ELR (cell line): ENCODE measurements around the gene ACLY.
"Not testable (repeated sequence)": the region's sequence is repeated elsewhere in the genome, so short reads cannot be mapped to it uniquely, and the experiment has no call there.

Experiments used
- DNase-seq: peaks from one replicate; pipeline ENCODE4 v3.0.0-alpha.2; 2015; ENCODE audit warnings: low read depth

Gene ACLY

GRCh38 chr17:41871789-41872188 lies 47.0 kb downstream of the ACLY start:
- DNase-seq: no peak

- no peak for DNase-seq
Measured at GRCh38 chr17:41870627-41871026, 48.1 kb downstream of the ACLY start.

GRCh38 chr17:41870097-41870496 lies 48.7 kb downstream of the ACLY start:
- DNase-seq: no peak

- no peak for DNase-seq
Measured at GRCh38 chr17:41869426-41869825, 49.3 kb downstream of the ACLY start.

DNA sequence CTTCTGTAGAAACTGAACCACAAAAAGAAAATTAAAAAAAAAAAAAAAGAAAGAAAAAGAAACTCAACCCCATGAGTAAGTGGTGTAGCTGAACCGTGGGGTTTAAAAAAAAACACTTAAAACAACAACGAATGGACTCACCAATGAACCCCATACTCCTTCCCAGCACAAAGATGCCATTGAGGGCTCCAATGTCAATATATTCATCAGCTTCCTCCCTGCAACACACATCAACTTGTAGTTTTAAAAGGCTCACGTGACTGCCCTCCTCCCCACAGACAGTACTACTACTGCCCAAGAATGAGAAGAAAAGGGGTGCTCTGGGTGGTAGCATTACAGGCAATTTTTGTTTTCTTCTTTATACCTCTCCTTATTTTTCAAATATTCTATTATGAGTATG lies 50.2 kb downstream of the ACLY start:
- no peak for DNase-seq

GRCh38 chr17:41865596-41865893 lies 53.2 kb downstream of the ACLY start:
- no peak for DNase-seq

DNA sequence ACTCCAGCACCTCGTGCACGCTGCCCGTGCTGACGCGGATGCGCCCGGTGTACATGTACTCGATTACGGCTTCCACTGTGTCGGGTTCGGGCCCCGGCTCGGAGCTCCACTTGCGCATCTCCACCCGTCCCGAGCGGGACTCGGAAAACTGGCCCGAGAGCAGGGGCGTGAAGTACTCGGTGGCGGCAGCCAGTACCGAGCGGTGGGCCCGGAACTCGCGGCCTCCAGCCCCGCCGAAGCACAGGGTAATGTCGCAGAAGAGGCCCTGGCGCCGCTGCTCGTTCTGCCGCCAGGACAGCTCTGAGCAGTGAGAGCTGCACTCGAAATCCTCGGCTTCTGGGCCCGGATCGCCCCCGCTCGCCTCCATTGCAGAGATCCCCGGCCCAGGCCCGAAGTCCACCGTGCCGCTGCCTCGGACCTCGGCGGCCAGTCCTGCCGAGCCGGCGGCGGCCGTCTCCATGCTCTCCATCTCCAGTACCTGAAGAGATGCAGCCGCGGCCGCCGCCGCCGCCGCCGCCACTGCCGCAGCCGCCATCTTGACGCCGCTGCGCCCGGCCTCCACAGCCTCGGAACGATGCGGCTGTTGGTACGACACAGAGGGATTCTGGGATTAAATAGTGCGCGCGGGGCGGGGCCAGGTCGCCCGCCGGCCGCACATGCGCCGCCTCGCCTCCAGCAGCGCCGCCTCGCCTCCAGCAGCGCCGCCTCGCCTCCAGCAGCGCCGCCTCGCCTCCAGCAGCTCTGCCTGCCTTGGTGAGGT lies 53.7 kb downstream of the ACLY start, which contains the start of gene KLHL11:
Gene KLHL11, minus strand, starts transcription at position 588 of the 760 bp plus-strand sequence. Its CDS starts 53 bp downstream, at position 535.
- peak; percentile 94 for DNase-seq

DNA sequence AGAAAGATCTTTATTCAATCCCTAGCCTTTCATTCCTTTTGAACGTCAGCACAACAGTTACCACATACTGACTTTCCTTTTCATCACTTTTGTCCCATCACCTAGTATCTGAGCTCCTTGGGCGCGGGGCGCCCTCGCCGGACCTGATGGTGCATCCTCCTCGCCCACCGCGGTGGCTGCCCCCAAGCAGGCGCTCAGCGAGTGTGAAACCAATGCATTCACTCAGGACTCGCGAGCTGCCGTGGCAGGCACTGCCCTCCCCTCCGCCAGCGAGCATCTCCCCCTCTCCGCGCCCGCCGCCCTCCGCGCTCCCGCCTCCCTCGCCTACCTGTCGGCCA lies 54.3 kb downstream of the ACLY start:
- no peak for DNase-seq

DNA sequence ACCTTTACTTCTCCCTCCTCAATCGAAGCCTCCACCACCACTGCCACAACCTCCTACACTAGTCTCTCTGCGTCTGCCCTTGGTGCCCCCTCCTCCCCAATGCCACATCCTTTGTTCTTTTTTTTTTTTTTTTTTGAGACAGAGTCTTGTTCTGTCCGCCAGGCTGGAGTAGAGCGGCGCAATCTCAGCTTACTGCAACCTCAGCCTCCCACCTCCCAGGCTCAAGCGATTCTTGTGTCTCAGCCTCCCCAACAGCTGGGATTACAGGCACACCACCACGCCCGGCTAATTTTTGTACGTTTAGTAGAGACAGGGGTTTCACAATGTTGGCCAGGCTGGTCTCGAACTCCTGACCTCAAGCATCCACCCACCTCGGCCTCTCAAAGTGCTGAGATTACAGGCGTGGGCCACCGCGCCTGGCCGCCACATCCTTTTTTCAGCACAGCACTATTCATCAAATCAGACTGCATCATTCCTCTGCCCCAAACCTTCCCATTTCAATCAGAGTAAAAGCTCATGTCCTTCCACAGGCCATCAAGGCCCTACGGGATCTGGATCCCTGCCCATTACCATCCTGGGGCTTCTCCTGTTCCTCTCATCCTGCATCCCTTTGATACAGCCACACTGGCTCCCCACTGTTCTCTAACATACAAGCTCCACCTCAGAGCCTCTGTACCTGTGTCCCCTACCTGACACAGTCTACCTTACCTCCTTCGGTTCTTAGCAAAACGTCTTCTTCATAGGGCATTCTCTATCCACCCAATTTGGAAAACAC lies 55.5 kb downstream of the ACLY start:
- no peak for DNase-seq

- no peak for DNase-seq
Measured at GRCh38 chr17:41860254-41860931, 58.4 kb downstream of the ACLY start.

DNA sequence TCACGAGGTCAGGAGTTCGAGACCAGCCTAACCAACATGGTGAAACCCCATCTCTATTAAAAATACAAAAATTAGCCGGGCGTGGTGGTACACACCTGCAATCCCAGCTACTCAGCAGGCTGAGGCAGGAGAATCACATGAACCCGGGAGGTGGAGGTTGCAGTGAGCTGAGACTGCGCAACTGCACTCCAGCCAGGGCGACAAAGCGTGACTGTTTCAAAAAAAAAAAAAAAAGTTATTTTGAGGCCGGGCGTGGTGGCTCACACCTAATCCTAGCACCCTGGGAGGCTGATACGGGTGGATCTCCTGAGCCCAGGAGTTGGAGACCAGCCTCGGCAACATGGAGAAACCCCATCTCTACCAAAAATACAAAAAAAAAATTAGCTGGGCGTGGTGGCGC lies 67.4 kb downstream of the ACLY start:
- DNase-seq: not testable (repeated sequence)

DNA sequence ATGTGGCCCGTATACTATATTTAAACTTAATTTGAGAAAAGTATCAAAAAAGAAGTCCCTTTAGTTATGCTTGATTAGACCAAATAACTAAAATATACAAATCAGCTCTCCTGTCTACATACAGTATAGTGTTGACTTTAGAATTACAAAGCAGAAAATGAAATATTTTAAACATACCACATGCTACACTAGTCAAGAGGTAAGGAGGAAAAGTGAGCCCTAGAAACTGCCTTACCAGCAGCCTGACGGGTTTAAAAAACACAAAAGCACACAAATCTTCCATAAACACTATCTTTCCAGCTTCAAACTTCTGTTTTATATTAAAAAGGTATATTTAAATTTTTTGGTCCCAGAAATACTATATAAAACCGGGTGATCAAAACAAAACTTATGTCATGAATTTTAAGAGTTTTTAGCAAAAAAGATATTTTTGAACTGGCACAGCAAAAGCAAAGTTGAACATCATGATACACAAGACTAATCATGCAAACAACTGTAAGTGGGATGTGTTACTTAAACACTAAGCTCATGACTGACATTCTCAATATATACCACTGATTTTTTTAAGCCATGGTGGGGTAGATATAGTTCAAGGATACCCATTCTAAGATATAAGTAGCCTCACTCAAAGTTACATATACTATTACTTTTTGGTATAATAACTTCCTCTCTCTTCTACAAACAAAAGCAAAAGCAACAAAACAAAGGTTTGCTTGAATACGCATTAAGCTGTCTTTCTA lies 69.3 kb downstream of the ACLY start:
- no peak for DNase-seq

- no peak for DNase-seq
Measured at GRCh38 chr17:41848788-41849187, 70.0 kb downstream of the ACLY start.

GRCh38 chr17:41844971-41845370 lies 73.8 kb downstream of the ACLY start:
- peak; percentile 91 for DNase-seq

- DNase-seq: not testable (repeated sequence)
Measured at GRCh38 chr17:41840781-41841180, 78.0 kb downstream of the ACLY start.

DNA sequence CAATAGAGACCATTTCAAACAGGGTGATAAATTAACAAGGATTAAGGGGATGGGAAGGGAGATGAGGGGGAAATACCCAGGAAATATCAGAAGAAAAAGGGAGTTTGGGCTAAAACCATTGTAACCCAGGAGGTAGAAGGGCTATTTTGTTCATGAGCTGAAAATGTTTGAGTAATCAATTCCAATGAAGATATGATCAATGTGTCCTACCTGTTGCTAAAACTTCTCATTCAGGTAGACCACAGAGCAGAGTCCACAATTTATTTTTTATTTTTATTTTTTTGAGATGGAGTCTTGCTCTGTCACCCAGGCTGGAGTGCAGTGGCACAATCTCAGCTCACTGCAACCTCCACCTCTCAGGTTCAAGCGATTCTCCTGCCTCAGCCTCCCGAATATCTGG lies 79.3 kb downstream of the ACLY start:
- not testable (repeated sequence) for DNase-seq

- DNase-seq: no peak
Measured at GRCh38 chr17:41837761-41838538, 80.8 kb downstream of the ACLY start, which contains the start of gene KLHL10. Gene KLHL10 (plus strand): TSS chr17:41837825. CDS start chr17:41837933, 108 bp downstream.

GRCh38 chr17:41836550-41837196 lies 82.1 kb downstream of the ACLY start:
- DNase-seq: no peak

GRCh38 chr17:41835800-41836549 lies 82.8 kb downstream of the ACLY start, which contains the start of gene NT5C3B:
Gene NT5C3B (minus strand): TSS chr17:41836232. CDS start chr17:41836193, 39 bp downstream.
- DNase-seq: peak; percentile 74

DNA sequence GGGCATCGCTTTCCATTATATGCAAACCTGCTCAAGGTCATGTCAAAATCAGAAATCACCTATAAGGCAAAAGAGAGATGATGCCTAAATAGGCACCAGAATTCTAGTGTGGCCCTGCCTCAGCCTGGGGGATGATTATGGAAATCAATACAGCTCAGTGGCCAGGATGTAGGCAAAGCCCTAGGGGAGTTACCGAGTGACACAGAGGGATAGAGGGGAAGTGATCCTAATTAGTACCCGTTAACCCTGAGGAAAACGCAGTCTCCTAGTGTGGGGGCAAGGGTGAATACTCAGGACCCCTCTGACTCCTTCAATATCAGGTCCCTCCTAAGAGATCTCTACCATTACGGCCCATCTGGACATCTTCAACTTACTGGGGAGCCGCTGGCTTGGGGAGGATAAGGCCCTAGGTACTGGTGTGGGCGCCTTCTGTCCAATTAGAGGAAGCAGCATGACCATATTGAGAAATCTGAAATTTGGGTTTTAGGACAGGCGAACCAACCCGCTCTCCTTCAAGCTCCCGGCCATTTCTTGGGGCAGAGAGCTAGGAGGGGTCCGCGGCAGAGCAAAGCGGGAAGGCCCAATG lies 83.4 kb downstream of the ACLY start:
- DNase-seq: peak; percentile 37
